ENCODE results near the gene ADAMTSL5.

DNA sequence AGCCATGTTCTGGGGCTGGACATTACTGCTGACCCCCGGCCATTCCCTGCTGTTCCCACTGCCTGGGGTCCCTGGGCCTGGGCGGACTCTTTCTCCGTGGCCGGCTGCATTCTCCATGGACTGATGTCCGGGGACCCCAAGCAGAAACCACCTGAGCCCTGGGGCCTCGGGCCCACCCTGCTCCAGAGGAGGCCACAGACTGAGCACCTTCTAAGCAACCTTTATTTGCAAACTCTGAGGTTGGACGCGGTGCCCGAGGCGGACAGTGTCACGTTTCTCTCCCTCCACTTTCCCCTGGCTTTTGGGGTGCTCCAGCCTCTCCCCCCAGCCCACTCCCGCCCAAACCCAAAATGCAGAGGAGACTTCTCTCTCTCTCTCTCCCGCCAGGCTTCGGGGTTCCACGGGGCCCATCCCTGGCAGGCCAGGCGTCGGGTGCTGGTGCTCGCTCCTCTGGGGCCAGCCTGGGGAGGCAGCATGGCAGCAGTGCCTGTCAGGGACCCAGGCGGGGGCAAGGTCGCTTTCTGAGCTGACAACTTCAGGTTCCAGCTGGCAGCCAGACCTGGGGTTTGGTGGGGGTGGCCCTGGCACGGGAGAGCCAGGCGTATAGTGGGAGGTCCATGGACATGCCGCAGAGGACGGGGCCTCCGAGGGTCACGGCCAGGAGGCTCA, 31.5 kb downstream of the ADAMTSL5 start:
- TF ChIP-seq, protein P1, sequence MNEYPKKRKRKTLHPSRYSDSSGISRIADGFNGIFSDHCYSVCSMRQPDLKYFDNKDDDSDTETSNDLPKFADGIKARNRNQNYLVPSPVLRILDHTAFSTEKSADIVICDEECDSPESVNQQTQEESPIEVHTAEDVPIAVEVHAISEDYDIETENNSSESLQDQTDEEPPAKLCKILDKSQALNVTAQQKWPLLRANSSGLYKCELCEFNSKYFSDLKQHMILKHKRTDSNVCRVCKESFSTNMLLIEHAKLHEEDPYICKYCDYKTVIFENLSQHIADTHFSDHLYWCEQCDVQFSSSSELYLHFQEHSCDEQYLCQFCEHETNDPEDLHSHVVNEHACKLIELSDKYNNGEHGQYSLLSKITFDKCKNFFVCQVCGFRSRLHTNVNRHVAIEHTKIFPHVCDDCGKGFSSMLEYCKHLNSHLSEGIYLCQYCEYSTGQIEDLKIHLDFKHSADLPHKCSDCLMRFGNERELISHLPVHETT (CRISPR knock-in tag; conservative IDR thresholded peaks at IDR 0.05): no peak
- TF ChIP-seq, protein P2, sequence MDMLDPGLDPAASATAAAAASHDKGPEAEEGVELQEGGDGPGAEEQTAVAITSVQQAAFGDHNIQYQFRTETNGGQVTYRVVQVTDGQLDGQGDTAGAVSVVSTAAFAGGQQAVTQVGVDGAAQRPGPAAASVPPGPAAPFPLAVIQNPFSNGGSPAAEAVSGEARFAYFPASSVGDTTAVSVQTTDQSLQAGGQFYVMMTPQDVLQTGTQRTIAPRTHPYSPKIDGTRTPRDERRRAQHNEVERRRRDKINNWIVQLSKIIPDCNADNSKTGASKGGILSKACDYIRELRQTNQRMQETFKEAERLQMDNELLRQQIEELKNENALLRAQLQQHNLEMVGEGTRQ (IDR thresholded peaks at IDR 0.05; ENCODE audit: low read depth, low read length): no peak
- TF ChIP-seq, protein P2 (CRISPR knock-in tag; IDR thresholded peaks at IDR 0.05; ENCODE audit: borderline replicate concordance): no peak
- TF ChIP-seq ZBTB10 (CRISPR knock-in tag; IDR thresholded peaks at IDR 0.05; ENCODE audit: borderline replicate concordance) (no peak), ZNF768 (CRISPR knock-in tag; IDR thresholded peaks at IDR 0.05) (no peak)

Data from HepG2 (cell line).